ENCODE results near the gene EML5.
"Not testable (repeated sequence)": the region's sequence is repeated elsewhere in the genome, so short reads cannot be mapped to it uniquely, and the experiment has no call there.

EML5 gene

DNA sequence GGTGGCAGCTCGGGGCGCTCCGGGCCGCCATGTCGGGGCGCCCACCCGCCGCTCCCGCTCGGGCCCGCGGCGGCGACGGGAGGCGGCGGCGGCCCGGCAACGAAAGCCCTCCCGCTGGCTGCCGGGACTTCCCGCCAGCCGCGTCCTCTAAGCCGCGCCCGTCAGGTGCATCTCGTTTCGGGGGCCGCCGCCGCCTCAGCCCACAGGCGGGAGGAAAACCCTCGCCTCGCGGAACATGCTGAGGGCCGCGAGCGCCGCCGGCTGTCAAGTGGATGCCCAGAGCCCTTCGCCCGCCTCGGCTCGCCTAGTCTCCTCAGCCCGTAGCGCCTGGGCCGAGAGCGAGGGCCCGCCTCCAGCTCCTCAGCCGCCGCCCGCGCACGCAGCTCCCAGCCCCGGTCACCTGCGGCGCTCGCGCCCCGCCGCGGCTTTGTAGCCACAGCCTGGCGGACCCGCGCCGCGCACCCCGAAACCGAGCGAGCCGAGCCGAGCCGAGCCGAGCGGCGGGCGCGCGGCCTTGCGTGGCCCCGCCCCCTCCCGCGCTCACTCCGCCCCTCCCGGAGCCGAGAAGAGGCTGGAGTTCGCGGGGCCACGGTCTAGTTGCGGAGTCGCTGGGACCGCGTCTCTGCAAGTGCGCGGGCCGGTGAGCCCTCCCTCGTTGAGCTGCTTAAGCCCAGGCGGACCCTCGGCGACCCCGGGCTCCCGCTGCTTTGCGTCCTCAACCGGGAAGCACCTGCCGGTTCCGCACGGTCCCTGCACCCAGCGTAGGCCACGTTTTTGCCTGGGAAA lies at the start of gene EML5:
Gene EML5 (minus strand): TSS at position 481 of the 786 bp plus-strand sequence. CDS start 450 bp downstream, at position 31.
- peak; percentile 83 for DNase-seq

DNA sequence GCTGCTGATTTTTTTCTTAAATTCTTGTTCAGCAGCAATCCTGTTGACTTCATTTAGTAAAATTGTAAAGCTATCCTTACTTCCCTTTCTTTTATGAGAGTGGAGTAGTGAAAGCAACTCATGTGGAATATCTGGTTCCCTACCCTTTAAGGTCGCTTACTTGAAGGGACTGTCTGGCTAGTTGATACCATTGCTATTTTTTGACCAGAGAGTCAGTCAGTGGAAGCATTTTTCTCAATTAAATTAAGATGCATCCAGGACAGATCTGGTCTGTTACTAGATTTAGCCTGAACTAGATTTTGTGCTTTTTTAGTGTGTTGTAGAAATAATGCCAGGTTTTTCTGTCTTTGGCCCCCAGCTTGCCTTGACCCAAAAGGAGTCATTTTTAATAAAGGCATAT lies 49.7 kb upstream of the EML5 start:
- DNase-seq: no peak

DNA sequence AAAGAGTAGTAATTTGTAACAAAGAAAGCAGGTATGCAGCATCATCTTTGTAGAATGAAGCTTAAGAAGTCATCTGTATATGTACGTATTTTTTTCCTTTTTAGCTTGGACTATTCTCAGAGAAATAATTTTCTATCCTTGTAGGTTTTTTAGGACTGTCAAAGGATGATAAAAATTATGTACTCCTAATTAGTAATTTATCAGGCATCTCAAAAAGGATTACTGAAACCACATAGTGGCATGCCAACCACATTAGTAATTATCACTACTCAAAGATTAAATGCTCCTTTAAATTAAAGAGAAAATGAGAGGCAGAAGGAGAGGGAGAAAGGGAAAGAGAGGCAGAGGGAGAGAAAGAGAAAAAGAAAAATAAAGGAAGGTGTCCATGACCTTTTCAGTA lies 49.0 kb upstream of the EML5 start:
- no peak for DNase-seq

DNA sequence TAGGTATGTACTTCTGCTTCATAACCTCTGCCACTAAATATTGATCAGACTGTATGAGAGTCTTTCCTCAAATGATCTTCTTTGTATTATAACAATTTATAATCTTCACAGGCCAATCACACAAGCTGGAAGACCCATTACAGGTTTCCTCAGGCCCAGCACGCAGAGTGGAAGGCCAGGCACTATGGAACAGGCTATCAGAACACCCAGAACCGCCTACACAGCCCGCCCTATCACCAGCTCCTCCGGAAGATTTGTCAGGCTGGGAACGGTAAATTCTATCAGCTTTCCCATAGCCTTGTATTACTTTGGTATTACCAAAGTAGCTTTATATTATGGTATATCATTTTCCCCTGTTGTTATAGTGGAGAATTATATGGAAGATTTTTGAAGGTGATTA lies 48.2 kb upstream of the EML5 start:
- no peak for DNase-seq

DNA sequence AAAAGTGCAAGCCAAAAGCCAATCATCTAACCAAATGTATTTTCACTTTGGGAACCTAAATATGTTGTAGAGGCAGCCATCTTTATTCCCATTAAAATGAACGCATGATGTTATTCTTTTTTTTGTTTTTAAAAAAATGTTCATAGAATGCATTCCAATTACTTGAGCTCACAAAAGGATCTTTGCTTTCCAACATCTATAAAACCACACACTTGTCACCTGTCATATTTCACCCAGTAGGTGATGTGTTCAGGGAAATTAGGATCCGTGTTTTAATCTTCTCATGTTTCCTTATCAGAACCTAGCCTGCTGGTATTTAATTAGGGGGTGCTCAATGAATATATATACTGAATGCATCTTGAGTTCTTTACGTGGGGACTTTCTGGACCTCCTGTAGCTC lies 45.3 kb upstream of the EML5 start:
- no peak for DNase-seq

DNA sequence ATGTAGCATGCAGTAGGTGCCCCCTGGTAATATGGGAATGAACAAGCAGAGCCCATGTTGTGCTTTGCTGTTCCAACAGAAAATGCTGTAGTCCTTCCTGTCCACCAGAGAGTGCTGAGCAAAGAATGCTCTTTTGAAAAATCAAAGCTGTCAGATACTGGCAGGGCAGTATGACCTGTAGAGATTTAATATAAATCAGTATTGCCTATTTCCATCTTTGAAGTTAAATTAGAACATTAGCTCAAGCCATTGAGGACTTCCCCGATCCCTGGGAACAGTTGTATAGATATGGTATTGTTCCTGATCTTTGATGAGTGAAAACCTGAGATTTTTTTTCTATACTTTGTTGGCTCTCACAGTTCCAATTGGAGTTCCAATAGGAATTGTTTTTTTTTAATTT lies 44.7 kb upstream of the EML5 start:
- no peak for DNase-seq

DNA sequence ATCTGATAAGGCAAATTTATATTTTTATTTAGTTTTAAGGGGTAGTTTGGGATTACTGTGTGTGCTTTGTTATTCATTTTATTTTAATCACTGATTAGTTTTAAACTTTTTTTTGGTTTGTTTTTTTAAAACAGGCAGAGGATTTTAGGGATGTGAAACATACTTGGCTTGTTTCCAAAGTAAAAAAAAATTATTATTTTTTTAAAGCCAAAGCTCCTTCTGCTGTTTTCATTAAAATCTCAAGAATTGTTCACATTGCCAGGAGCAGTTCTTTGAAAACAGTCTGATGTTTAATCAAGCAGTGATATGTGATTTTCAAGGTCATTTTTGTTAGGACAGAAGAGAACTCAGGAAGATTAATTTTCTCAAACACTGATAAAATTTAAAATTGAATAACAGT lies 42.9 kb upstream of the EML5 start:
- no peak for DNase-seq

DNA sequence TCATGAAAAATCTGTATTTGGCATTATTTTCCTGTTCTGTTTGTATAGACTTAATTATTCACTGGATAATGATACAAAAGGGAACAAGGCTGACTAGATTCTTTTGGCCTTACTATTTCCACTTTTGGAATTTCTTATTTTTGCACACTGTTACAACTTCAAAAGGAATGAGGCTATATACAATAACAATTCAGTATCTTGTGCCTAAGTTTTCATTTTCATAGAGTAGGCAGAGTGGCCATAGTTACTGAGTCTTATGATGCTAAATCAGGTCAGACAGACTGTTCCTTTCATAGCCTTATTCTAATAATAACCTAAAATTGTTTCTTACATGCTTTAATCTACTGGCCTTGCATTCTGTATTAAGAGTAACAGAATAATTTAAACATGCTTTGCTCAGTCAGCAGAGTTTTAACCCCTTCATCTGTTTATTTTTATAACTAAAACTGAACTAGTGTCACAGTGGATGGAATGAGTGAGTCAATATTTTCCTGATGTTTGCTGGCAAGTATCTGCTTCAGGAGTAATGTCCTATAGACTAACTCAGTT lies 42.2 kb upstream of the EML5 start:
- no peak for DNase-seq

DNA sequence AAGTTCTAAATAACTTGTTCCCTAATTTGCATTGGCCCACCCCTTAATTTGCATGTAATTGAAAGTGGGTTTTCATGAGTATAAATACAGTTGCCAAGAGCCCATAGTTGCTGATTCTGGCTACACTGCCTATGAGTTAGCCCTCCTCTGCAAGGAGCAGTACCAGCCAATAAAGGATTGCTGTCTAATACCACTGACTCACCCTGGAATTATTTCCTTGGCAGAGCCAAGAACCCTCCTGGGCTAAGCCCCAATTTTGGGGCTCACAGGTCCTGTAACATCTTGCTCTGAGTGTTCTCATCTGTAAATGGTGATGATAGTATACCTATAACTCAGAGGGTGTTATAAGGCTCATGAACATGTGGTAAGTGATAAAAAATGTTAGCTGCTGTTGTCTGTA lies 38.5 kb upstream of the EML5 start:
- DNase-seq: no peak

DNA sequence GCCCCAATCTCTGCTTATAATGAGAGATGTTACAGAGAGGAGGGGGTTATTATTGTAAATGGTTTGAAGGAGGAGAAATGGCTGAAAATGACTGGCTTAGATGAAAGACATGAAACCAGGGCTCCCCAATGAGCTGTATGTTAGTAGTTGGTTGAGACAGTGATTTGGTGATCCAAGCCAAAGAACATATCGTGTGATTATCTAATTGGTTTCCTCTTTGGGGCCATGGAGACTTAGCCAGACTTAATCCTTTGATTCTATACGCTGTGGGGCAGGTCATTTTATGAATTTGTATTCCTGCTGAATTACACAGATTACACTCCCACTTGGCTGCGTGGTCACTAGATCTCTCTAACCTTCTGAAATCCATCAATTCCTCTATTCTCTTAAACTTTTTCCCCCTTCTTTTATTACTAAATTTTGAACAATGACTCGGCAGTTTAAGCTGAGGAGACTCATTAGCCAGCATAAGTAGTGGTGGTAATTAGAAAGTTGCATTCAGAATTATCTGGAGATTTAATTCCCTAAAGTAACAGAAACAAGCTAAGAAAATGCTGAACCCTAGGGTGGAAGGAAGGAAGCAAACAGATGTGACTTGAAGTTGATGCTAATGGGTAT lies 37.0 kb upstream of the EML5 start:
- no peak for DNase-seq

DNA sequence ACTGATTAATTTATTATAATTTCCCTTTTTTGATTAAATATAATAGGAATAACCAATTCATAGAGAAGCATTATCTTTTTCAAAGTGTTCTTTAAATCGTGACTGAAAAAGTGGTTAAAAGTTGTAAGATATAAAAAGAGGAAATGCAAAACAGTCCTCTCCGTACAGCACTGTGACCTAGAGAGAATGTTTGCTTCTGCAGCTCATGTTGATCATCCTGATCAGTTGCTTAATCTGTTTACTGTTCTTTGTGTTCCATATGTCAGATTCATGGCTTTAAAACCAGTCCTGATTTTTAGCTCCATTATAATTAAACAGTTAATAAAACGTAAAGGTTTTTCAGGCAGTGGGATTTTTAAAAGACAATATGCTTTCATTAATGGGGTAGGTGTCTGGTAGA lies 36.4 kb upstream of the EML5 start:
- DNase-seq: no peak

DNA sequence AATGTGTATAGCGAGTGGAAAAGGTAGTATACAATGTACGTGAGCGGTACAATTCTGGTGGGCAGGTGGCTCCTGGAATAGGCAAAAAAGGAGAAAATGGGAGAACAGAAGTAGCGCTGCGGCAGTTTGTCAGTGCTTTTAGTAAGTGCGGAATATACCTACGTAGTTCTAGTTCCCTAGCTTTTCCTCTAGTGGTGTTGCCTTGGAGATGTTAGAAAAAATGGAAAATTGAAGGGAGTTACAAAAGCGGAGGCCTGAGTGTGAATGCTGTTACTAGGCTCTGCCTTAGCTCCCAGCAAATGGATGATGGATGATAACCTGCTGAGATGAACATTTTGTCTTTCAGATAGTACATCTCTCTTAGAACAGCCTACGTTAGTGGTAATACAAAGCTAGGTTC lies 32.8 kb upstream of the EML5 start:
- DNase-seq: no peak

DNA sequence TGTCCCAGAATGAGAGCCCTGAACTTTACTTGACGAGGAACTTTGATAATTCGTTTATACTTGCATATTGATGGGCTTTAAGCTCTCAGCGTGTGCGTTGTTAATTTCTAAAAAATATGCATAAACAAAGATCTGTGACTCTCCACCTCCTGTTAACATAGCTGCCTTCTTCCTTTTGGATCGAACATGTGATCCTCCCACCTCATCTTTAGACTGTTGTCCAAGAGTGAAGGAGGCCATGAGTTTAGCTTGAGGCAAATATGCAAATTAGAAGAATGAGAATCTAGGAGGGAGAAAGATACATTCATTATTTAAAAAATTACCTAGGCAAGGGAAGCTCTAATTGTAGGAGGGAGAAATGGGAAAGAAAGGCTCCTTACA lies 32.3 kb upstream of the EML5 start:
- DNase-seq: no peak

DNA sequence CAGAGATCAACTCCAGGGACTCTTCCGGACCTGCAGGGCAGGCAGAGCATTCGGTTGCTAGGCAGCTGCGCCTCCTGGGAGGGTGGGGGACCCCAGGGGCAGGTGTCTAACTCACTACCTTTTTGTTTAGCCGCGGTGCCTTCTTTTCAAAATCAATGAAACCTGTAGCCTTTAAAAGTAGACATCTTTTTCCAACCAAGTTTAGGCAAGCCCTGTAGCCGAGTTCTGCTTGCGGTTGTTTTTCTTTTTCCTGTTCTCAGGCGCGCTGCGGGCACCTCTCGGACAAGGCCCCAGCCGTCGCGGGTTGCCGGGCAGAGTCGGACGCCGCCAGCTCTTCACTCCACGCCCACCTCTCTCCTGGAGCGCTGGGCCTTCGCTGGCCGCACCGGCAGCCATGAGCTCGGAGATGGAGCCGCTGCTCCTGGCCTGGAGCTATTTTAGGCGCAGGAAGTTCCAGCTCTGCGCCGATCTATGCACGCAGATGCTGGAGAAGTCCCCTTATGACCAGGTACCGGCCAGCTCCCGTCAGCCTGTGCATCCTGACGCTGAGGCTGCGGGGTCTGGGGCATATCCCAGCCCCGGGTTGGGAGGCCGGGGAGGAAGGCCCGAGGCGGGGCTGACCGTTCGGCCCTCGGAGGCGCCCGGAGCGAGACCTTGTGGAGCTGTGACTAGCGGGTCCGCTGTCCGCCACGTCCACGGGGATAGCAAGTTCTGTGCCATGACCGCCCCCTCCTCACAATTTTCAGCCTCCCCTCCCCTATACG lies 31.7 kb upstream of the EML5 start, which contains the start of gene TTC8:
Gene TTC8 (plus strand): TSS at position 338 of the 764 bp plus-strand sequence. CDS start 57 bp downstream, at position 395.
- DNase-seq: peak; percentile 93

DNA sequence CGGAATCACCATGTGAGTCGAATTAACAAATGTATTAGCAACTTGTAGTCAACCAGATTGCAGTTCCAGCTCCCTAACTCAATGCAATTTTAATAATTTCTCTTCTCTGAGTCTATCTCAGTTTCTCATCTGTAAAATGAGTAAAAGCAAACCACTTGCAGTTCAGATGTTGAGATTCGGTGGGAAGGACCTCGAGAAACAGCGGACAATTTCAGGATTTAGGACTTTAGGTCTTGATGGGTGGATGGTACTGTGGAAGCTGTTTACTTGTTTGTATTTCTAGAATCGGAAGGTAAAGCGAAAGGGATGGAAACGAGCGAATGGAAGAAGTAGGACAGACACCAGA lies 31.2 kb upstream of the EML5 start:
- DNase-seq: no peak

DNA sequence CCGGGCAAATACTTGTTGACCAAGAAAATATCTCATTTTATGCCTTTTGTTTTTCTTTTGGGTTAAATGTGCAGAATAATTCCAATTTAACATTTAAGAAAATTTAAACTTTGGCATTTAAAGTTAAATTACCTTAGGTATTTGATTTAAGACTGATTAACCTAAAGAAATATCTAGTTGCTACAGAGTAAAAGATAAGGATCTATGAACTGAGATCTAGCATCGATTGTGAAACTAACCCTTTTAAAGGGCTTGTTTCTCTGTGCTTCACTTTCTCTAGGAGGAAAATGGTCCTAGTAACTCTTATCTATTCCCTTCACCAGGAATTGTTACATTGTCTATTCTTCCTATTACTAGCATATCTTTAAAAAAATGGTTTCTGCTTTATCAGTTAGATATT lies 29.1 kb upstream of the EML5 start:
- DNase-seq: no peak

DNA sequence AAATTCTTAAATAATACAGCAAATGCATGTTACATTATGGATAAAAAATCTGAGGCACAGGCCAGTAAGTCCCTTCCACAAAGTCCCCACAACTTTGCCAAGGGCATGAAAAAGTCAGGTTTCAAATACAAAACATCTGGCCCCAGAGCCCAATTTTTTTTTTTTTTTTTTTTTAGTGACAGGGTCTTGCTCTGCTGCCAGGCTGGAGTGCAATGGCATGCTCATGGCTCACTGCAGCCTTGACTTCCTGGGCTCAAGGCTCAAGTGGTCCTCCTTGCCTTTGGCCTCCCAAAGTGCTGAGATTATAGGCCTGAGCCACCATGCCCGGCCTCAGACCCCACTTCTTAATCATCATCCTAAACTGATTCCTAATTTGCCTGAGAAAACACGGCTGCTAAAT lies 28.6 kb upstream of the EML5 start:
- DNase-seq: no peak

DNA sequence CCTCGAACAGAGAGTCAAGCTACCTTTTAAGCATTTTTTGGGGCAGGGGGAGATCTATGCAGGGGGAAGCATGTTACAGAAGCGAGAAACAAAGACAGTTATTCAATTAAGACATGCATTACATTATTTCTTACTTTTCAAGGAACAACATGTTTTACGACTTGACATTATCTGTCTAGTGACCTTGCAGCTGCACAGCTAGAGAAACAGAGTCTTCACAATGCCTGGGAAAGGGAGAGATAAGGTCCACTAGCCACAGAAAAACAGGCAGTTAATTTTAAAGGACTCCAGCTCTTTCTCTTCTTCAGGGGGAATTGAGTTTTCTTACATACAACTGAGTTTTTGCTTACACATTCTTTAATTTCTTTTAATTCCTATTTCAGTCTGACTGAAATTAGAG lies 26.9 kb upstream of the EML5 start:
- DNase-seq: not testable (repeated sequence)

DNA sequence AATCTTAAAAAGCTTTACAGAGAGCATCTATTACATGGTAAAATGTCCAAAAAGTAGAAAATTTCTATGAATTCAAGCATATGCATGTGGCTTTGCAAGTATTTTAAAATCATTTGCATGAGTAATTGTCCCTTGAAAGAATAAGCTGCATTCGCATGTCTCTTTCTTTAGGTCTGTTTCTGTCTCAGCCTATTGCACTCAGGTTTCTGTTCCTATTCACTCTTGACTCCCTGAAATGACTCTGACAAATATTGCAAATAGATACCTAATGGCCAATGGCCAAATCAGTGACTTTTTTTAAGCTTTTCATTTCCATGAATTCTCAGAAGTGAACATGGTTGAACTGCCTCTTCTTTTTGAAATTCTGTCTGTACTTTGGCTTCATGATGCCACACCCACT lies 25.3 kb upstream of the EML5 start:
- no peak for DNase-seq

DNA sequence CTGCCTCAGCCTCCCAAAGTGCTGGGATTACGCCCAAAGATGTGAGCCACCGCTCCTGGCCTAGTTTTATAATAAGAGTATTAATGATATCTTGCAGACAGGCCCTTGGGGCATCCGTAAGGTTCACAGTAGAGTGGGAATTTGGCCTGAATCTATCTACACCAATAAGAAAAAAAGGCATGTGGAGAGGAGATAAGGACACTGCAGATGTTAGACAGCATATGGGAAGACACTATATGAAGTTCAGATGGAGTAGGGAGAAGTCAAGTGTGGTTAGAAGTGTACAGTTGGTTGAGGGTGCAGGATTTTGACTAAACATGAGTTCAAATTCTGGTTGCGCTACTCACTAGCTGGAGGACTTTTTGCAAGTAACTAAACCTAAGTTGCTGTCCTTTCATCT lies 23.2 kb upstream of the EML5 start:
- DNase-seq: no peak

DNA sequence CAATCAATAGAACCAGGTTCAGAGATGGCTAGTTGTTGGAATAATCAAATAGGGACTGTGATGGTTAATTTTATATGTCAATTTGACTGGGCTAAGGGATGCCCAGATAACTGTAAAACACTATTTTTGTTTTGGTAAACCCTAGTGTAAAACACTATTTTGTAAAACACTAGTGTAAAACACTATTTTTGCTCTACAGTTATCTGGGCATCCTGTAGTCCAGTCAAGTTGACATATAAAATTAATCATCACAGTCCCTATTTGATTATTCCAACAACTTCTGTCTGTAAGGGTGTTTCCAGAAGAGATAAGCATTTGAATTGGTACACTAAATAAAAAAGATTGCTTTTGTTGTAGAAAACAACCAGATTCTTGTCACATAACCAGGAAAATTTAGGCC lies 15.6 kb upstream of the EML5 start:
- DNase-seq: no peak

DNA sequence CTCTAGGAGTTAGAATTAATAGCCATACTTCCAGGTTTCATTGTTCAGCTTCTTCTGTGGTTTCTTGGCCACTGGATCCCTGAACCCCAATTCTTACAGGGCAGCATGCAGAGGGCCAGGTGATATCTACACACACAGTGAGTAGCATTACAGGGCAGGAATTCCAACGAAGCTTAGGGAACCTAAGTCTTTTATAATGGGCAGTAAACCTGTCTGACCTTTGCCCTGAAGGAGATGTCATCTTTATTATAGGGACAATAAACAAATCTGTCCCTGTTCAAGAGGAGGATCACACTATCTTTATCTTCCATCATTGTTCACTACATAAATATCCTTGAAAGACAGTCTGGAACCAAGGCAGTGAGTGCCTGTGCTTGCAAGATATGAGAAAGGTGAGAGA lies 11.7 kb upstream of the EML5 start:
- DNase-seq: no peak

DNA sequence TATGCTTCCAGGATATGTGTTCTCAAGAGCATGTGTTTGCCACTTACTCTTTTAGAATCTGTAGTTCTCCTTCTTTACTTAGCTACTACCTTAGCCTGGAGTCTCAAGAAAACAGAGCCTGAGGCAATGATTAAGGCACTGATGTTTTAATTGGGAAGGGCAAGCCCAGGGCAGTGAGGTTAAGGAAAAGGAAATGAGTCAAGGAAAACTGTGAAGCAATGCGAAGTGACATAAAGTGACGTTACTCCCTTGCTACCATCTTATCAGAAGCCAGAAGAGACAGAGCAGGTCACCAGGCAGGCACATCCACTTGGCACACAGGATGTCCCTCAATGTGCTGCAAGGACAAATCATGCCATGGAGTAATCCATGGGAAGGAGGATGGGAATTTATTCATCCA lies 11.3 kb upstream of the EML5 start:
- no peak for DNase-seq

DNA sequence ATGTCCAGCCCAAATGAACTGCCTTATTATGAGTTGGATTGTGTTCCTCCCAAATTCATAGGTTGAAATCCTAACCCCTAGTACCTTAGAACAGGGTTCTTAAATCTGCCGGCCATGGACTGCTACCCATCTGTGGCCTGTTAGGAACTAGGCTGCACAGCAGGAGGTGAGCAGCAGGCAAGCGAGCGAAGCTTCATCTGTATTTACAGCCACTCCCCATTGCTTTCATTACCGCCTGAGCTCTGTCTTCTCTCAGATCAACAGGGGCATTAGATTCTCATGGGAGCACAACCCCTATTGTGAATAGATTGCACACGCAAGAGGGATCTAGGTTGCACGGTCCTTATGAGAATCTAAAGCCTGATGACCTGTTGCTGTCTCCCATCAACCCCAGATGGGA lies 9.8 kb upstream of the EML5 start:
- DNase-seq: no peak
